GM18511 (cell line): ENCODE results near the gene SIRPG.
"Not testable (repeated sequence)": the region's sequence is repeated elsewhere in the genome, so short reads cannot be mapped to it uniquely, and the experiment has no call there.

Experiments used
- ATAC-seq: cut with Tn5 transposase; IDR thresholded peaks from one replicate; pipeline ENCODE4 v1.9.1; 2021; ENCODE audit warnings: mild to moderate bottlenecking, moderate library complexity; ENCODE audit not compliant: unreplicated experiment

The SIRPG gene

DNA sequence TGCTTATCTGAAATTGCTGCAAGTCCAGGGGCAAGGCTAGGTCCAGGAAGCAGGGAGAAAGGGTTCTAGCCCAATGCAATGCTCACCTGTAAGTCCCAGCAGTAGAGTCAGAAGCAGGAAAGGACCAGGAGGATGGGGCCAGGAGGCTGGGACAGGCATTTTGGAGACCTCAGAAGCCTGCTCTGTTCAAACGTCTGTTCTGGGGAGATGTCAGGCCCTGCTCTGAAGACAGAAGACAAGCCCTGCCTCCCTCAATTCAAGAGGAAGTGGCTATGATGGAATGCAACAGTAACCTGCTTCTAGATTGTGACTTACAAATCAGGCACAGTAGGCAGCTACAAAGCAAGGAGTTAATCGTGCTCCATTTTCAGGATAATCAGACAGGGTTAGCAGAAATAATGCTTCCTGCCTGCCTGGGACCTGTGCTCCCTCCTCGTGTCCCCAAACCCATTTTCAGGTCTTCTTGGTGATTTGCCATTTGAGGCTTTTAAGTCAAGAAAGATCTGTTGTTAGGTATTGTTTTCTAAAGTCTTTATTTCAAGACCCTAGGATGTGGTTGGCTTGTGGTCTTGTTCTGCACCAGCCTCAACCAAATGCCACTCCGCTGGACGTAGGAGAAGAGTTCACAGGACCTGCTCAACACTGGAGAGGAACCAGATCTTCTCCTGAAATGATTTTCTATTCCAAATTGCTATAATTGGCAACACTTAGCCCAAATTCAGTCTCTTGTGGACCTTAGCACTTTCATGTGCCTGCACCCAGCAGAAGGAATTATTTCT, at the start of gene SIRPG:
TSS of gene SIRPG (minus strand) at position 224 of the 779 bp plus-strand sequence. CDS start at position 159, 65 bp downstream.
- no peak for ATAC-seq

DNA sequence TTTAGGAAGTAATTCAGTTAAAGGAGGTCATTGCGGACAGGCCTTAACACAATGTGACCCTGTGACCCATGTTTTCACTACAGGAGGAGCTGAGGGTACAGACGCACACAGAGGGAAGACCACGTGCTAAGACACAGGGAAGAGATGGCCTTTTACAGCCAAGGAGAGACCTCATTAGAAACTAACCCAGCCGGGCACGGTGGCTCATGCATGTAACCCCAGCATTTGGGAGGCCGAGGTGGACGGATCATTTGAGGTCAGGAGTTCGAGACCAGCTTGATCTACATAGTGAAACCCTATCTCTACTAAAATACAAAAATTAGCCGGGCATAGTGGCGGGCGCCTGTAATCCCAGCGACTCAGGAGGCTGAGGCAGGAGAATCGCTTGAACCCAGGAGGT, 49.3 kb upstream of the SIRPG start:
- ATAC-seq, result not testable (repeated sequence)

DNA sequence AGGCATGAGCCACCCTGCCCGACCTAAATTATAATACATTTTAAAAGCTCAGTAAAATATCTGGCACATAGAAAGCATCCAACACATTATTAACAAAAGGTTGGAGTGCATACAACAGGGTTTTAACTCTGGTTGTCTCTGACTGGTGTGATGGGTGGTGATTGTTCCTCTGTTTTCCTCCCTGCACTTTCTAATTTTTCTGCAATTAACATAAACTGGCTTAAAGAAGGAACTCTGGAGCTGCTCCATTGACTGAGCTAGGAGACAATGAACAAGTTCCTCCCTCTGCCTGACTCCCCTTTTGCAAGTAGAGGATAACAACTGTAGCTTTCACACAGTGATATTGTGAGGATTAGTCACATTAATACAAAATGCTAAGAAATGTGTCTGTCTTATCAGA, 48.5 kb upstream of the SIRPG start:
- no peak for ATAC-seq

DNA sequence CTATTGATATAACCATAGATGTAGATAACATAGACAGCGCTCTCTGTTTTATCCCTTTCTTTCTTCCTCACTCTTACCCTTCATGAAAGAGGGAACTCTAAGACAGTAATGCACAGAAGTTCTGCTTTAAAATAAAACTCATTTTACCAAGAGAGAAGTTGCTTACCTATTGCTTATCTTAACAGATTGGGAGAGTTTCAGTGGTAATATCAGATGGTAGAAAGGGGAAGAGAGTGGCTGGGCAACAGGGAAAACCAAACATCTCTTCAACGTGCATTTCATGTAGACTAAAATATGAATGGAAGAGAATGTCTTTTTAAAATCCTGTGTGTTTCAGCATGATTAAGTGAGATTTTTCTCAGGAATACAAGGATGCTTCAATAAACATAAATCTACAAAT, 45.3 kb upstream of the SIRPG start:
- no peak for ATAC-seq

DNA sequence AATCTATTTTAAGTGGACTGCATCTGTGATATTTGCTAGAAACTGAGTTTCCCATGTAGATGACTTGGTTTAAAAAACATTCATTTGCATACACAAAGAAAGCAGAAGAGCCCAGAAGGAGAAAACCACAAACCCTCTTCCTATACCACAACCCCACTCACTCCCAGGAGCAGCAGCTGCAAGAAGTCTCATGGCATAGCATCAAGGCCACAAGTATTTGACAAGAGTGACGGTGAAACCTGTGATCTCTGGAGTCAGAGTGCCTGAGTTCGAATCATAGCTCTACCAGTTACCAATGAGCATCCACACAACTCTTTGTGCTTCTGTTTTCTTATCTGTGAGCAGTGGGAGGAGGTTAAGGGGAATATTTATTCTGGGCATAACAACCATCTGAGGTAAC, 44.7 kb upstream of the SIRPG start:
- ATAC-seq, result no peak

DNA sequence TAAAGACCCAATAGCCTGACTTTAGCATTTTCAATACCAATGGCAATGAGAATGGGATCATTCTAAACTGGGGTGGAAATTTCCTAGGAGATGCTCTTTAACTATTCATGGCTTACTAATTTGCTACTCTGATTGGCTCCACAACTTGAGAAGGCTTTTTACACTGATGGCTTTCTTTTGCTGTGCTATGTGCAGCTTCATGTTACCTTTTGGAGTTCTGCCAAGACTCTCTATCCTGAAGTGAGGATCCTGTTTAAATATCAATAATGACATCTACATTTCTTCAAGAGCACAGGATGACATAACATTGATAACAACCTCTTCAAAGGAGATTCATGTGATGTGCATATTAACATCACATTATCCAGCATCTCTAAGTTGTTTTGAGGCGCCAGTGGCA, 43.4 kb upstream of the SIRPG start:
- no peak for ATAC-seq

DNA sequence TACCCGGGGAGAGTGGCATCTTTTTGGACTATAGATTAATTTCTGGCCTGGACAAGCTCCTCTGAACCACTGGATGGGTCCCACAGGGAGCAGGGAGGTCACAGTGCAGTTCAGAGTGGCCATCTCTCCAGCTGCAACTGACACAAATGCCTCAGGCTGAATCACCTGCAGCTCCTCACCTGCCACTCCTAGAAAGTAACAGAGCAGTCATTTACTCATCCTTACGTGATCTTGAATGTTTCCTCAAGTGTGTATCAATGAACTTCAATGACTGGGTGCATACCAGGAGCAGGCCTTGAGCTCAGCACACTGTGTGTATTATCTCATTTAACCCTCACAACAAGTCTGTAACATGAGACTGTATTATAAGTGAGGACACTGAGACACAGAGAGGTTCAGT, 40.0 kb upstream of the SIRPG start:
- no peak for ATAC-seq

DNA sequence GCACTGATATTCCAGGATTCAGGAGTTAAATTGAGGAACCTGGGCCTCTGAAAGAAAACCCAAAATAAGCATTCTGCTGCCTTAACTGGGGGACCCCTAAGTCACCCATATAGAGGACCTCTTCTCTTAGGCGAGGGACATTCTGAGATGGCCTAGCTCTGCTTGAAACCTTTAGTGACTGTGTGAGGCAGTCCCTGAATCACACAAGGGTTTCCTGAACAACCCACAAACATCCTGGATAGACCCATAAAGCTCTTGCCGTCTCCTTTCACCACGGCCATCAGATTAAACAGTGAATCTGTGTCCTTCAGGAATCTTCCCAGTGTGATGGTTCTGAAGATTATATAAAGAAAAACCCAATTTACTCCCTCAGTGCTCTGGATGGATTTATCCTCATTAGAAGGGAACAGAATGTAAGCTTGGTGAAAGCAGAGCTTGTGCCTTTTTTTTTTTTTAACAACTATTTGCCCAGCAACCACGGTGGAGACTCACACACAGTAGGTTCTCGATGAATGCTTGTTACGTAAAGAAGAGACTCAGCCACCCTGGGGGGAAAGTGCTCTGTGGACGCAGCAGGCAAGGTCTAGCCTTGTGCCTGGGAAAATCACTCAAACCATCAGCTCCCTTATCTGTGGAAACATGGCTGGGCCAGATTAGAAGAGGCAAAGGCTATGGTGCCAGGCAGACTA, 39.1 kb upstream of the SIRPG start:
- ATAC-seq, result no peak

DNA sequence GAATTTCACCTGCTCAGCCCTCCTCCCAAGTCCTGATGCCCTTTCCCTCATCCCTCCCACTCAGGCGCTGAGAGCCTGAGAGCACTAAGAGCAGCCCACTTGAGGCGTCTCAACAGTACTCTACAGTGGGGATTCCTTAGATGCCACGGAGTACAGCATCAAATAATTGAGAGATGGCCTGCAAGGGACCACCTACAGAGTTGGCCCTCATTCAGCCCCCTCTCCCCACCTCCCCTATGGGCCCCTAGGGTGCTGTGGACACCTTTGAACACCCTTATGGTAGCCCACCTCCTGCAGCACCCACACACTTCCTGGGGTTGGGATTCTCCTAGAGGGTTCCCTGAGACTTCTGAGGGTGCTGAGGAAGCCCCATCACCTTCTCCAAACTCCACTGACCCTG, 37.1 kb upstream of the SIRPG start:
- no peak for ATAC-seq

DNA sequence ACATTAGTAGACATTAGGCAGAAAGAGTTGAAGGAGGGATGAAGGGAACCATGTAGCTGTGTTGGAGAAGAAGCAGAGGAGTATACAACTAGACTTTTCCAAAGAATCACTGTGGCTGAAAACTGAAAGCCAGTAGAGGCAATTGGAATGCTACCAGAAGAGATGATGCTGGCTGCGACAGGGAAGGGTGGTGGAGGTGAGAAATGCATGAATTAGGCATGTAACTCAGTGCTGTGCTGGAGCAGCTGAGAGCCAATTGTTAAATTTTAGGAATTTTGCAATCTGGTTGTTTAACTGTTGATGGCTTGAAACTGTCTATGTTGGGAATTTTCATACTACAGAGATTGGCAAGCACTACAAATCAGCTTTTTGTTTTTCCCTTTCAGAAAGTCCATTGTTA, 35.8 kb upstream of the SIRPG start:
- no peak for ATAC-seq

DNA sequence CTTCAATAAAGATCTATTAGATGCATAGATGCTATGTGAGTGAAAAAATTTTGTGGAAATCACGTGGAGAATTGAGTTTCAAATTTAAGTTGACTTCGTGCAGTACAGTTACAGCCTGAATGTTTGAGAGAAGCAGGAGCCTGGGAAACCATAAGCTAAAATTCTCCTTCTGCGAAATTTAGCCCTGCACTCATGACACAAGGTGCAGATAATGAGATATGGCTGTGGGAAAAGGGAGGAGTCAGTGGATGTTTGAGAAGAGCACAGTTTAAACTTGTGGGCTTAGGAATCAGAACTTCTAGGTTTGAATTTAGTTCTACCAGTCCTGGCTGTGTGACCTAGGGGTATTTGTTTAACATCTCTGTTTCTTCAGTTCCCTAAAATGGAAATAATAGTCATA, 32.1 kb upstream of the SIRPG start:
- ATAC-seq, result no peak

DNA sequence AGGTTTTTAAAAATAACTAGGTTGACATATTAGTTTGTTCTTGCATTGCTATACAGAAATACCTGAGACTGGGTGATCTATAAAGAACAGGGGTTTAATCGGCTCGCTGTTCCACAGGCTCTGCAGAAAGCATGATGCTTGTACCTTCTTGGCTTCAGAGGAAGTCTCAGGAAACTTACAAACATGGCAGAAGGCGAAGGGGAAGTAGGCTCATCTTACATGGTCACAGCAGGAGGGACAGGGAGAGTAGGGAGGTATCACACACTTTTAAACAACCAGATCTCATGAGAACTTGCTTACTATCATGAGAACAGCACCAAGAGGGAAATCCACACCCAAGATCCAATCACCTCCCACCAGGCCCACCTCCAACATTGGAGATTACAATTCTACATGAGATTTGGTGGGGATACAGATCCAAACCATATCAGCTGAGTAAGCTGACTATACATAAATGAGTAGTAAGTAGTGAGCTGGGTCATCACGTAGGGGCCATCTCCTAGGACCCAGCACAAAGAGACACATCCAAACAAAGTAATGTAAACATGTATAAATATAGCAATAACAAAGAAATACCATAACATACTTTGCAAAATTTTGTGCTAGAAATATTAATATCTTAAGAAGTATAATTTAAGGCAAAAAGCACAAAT, 31.4 kb upstream of the SIRPG start:
- ATAC-seq, result no peak

DNA sequence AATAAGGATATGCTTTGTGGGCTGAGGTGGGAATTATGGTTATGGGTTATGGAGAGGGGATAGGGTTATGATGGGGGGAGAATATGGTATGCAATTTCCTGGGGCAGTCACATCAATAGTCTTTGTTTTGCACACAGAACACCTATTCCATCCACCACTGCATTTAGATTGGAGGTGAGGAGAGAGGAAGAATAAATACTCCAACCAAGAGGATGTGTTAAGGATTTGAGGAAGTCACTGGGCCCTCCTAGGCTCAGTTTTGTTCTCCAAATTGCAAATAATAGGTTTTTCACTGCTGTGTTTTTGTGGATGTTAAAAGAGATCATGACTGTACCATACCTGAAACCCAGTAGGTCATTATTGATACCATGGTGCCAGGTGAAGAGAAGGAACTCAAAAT, 29.5 kb upstream of the SIRPG start:
- ATAC-seq, result no peak

DNA sequence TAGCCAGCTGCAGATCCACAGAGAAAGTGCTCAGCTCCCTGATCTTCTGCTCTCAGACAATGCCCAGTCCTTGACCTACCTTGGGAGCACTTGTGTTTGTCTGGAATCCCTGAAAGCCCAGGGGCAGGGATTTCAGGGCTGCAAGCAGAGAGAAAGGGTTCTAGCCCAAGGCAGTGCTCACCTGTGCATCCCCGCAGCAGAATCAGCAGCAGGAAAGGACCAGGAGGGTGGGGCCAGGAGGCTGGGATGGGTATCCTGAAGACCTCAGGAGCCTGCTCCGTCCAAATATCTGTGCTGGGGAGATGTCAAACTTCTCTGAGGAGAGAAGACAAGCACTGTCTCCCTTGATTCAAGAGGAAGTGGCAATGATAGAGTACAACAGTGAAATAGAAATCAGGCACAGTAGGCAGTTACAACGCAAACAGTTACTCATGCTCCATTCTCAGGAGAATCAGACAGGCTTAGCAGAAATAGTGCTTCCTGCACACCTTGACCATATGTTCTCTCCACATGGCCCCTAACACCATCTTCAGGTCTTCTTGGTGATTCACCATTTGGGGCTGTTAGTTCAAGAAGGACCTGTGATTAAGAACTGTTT, 28.7 kb upstream of the SIRPG start:
- no peak for ATAC-seq

DNA sequence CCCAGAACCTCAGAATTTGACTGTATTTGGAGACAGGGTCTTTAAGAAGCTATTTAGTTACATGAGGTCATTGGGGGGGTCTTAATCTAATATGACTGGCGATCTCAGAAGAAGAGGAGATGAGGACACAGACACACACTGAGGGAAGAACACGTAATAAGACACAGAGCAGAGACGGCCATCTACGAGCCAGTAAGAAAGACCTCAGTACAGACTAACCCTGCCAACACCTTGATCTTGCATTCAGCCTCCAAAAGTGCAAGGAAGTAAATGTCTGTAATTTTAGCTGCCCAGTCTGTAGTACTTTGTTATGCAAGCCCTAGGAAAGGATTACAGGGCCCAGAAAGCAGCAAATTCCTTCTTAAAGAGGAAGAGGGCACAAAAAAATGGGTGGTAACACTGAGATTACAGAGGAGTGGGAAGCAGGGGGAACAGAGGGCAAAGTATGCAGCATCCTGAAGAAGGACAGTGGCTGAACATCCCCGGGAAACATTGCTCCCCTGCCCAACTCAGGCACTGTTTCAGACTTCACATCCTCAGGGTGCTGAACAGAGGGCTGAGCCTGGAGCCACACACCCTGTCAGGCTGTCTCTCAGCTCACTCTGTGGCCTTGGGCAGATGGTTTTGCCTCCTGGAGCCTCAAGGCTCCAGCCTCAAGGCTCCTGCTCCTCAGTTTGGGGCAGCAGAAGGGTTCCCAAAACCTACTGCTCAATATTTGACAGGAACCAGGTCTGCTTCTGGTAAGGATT, 27.9 kb upstream of the SIRPG start:
- ATAC-seq, result no peak

DNA sequence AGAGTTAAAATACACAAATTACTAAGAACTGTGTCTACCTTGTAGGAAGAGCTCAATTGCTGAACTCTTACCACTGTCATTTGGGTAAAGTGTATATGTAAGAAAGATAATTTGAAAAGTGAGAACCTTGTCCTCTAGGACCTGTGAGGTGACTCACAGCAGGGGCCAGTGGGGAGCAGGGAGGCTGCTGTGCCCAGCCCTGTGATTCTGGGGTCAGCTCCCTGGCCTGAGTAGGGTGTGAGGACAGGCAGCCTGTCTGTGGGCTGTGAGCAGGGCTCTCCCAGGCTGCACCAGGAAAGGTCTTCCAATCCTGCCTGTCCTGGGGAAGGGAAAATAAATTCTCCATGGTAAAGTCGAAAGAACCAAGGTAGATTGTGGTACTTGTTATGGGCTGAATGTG, 27.3 kb upstream of the SIRPG start:
- no peak for ATAC-seq

DNA sequence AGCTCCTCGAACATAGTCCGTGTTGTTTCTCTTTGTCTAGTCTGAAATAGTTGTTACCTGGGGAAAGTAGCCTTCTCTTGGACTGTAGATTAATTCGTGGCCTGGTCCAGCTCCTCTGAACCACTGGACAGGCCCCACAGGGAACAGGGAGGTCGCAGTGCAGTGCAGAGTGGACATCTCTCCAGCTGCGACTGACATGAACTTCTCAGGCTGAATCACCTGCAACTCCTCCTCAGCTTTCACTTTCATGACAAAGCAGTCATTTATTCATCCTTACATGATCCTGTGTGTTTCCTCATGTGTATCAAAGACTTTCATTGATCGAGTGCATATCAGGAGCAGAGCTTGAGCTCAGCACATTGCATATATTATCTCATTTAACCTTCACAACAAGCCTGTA, 19.1 kb upstream of the SIRPG start:
- ATAC-seq, result no peak

DNA sequence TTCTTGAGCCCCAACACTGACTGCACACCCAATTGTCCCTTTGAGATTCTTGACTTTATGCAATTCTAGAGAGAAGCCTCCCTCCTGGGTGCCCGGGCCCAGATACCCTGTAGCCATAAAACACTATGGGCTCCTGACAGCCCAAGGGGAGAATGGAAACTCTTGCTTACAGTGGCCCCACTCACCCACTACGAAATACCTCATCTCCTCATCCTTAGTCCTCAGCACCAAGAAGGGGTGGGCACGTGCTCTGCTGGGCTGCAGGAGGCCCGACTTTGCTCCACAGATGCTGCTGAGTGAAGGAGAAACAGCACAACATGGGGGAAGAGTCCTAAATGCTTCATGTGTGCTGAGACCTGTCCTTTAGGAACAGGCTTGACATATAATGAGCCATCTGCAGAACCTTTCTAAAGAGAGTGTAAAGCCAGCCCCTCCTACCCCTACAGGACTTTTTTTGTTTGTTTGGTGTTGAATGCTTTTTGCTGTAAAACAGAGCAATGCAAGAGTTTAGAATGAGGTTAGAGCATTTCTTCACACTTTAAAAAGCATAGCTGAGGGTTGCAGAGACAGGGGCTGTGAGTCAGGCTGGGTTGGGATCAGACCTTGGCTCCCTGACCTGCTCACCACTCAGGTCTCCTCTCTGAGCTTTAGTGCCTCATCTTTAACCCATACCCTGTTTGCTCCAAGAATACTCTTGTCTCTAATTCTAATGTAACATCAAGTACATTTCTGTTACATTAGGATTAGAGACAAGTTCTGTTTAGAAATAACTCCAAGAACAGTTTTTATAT, 17.6 kb upstream of the SIRPG start:
- no peak for ATAC-seq

DNA sequence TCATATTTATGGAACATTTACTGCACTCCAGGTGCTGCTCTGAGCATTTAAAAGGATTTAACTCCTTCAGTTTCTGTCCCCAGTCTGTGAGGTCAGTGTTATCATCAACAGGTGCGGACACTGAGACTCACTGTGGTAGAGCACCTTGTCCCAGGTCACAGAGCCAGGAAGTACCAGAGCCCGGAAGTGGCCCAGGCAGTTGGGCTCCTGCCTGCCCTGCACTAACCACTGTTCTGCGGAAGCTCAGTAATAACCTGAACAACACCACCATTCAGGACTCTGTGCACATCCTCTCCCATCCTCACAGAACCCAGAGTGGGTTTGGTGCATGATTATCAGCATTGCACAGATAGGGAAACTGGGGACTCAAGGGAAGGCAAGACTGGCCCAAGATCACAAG, 16.8 kb upstream of the SIRPG start:
- no peak for ATAC-seq

DNA sequence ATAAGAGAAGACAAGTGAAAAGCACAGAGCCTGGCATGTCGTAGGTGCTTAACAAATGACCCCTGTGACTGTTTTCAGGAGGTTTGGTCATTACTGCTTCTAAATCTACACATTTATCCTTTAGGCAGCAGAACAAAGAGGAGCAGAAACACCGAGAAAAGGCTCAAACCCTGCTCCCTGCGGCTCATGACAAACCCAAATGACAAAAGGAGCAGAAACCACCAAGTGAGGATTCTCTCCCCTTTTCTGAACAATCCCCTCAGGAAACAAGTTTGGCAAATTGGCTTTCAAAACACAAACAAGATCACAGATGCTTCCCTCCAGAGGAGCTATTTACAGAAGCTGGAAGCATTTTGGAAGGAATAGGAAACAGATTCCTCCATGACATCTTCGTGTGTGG, 15.8 kb upstream of the SIRPG start:
- no peak for ATAC-seq
